GM21619 (cell line): ENCODE measurements around the gene ARHGEF2.
"Not testable (repeated sequence)": the region's sequence is repeated elsewhere in the genome, so short reads cannot be mapped to it uniquely, and the experiment has no call there.

Experiments
- ATAC-seq: cut with Tn5 transposase; IDR thresholded peaks from one replicate; pipeline ENCODE4 v1.9.1; 2021; ENCODE audit not compliant: unreplicated experiment

ARHGEF2 gene

DNA sequence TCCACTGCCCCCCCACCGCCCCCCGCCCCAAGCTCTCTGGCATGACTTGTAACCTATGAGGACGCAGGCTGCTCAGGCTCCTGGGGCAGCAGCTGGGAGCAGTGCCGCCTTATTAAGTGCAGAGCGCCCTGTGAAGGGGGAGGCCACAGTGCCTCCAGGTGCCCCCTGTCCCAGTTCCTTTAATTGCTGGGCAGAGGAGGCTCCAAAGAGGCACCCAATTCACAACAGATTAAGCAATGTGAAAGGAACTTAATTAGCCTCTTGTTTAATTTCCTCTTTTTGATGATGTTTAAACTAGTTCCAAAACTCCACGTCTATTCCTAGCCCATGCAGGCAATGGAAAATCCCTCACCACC is 33.9 kb downstream of the ARHGEF2 start:
- no peak for ATAC-seq

- ATAC-seq: no peak
Observed at GRCh38 chr1:155942578-155943141, 35.7 kb downstream of the ARHGEF2 start.

GRCh38 chr1:155941845-155942531 is 36.4 kb downstream of the ARHGEF2 start:
- no peak for ATAC-seq

- ATAC-seq: no peak
Observed at GRCh38 chr1:155940993-155941844, 37.1 kb downstream of the ARHGEF2 start, which contains the start of gene RXFP4. Gene RXFP4, plus strand, starts transcription at chr1:155941638. Its CDS starts 72 bp downstream, at chr1:155941710.

- ATAC-seq: no peak
Observed at GRCh38 chr1:155940482-155940992, 37.8 kb downstream of the ARHGEF2 start.

DNA sequence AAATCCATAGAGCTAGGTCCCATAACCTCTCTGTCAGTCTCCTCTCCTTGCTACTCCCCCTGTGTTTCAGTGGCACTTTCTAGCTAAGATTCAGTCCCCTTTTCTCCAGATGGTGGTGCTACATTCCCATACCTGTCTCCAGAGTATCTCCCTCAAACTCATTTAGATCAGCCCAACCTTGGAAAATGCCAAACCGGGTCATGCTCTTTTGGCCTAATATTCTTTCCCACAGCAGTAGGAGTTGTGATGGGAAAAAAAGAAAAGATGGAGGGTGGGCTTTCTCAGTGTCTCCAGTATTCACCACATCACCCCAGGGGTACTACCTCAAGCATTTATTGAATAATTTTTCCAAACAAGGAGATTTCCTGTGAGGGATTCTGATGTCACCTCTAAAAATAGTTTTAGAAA is 40.1 kb downstream of the ARHGEF2 start:
- no peak for ATAC-seq

- ATAC-seq: no peak
Observed at GRCh38 chr1:155934936-155935590, 43.3 kb downstream of the ARHGEF2 start.

DNA sequence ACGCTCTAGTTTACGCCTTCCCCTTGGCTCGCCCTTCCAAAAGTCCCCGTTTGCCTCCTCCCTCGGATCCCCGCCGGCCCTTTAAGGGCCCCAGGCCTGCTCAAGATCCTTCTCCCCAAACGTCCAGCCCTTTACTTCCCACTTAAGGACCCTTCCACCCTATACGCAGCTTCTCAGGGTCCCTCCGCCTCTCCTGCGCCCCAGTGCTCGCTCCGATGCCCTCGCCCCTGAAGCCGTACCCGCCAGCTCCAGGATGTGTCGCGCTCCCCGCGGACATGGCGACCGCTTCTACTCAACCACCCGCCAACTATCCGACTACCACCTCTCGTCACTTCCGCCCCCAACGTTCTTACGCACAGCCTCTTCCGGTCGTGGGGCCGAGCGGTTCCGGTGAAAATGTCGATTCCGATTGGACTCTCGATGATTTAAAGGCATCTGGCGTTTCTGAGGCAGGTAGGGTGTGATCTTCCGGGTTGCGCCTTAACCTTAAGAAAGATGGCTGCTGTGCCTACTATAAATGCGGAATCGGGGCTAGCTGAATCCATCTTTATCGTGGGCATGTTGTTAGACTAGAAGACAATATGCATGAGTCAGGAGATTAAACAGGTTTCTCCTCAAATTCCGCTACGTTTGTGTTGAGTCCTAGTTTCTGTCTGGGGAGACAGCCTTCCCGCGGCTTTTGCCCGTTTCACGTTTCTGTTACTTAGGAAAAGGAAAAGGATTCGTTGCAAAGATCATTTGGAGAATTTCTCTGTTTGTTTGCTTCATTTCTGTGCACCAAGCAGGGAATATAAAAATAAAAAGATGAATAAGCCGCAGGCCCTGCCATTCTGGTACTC is 44.0 kb downstream of the ARHGEF2 start, which contains the start of gene KHDC4:
TSS of gene KHDC4 (minus strand) at position 317 of the 839 bp plus-strand sequence. CDS start at position 277, 40 bp downstream.
- ATAC-seq: peak; percentile 94

DNA sequence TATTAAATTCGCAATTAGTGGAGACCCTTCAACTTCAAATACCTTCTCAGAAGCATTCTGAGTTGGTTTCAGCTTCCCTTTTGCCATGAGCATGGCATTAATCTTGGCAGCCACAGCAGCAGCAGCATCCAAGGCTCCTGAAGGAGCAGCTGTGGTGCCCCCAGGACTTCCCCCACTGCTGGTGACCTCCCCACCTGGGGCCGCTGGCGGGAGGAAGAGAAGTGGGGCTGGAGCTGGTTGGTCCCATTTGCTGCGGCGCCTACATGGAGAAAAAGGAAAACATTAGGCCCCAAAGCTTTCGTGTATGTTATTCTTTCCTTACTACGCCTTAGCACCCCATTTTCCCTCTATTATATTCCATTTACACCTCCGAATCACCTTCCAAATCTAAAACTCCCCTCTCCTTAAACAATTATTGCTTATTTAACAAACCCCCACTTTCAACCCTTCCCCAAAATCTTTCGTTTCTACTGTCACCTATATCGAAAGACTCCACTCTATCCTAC is 44.7 kb downstream of the ARHGEF2 start:
- ATAC-seq: no peak

DNA sequence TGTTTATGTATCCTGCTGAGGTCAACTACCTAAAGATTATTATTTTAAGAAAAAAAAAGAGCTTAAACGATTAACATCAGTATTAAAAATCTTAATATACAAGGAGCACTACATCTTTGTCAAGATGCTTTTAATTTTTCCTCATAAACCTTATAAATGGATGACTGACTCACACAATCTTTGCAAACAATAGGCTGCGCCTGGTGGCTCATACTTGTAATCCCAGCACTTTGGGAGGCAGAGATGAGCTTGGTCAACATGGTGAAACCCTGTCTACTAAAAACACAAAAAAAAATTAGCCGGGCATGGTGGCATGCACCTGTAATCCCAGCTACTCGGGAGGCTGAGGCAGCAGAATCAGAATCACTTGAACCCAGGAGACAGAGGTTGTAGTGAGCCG is 45.9 kb downstream of the ARHGEF2 start:
- ATAC-seq: no peak

DNA sequence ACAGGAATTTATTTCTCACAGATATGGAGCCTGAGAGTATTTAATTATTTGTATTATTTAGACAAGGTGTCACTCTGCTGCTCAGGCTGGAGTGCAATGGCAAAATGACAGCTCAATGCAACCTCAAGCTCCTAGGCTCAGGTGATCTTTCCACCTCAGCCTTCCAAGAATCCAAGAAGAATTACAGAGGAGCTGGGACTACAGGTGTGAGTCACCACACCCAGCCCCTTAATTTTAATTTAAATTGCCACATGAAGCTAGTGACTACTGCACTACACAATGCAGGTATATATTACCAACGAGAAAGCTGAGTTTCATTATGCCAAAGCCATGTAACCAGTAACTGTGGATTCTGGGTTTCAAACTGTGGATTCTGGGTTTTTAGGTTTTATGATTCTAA is 46.3 kb downstream of the ARHGEF2 start:
- ATAC-seq: no peak

GRCh38 chr1:155931332-155932038 is 46.9 kb downstream of the ARHGEF2 start:
- no peak for ATAC-seq

DNA sequence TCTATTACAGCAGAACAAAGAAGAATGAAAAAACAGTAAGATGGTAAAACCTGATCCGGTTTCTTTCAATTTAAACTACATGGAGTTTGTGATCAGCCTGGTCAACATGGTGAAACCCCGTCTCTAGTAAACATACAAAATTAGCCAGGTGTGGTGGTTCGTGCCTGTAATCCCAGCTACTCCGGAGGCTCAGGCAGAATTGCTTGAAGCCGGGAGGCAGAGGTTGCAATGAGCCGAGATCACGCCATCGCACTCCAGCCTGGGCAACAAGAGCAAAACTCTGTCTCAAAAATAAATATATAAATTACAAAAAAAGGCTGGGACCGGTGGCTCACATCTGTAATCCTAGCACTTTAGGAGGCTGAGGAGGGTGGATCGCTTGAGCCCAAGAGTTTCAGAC is 47.6 kb downstream of the ARHGEF2 start:
- ATAC-seq: not testable (repeated sequence)

DNA sequence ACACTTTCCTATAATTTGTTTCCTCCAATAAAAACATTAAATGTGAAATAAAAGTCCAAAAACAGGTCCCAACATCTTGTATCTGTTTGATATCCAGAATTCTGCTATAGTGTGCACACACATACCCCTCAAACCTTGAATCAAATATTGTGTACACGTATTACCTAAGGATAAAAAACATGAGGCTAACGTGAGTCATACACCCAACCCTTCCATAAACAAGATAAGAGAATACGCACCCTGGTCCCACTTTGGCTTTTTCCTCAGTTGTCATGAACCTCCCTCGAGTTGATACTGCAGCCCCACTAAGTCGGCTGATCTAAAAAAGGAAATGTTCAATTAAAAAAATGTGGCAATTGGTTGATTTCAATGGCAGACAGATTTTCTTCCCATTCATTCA is 49.3 kb downstream of the ARHGEF2 start:
- no peak for ATAC-seq

GRCh38 chr1:155925506-155925905 is 52.8 kb downstream of the ARHGEF2 start:
- ATAC-seq: no peak

DNA sequence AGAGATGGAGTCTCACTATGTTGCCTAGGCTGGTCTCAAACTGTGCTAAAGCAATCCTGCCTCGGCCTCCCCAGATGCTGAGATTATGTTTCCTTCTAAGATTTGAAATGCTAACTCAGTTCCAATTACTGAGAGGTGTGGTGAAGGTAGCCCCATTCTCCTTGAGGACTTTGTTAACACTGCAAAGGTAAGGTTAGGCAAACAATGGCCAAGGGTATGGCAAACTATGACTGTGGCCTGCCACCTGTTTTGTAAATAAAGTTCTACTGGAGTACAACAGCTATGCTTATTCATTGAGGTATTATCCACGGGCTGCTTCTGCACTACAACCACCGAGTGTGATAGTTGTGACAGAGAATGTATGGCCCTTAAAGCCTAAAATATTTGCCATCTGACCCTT is 57.6 kb downstream of the ARHGEF2 start:
- no peak for ATAC-seq

DNA sequence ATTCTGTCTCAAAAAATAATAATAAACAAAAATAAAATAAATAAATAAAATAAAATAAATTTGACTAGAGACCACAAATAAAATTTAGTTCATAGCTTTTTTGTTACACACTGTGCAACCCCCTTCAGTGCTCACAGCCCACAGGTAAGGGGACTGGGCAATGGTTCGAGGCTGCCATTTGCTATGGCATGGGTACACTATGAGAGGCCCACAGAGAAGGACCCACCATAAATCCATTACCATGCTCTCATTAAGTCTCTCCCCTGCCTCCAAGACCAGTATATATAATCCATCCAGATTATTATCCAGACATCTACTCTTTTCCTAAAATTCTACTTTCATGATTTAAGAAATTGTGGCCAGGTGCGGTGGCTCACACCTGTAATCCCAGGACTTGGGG is 58.5 kb downstream of the ARHGEF2 start:
- no peak for ATAC-seq

DNA sequence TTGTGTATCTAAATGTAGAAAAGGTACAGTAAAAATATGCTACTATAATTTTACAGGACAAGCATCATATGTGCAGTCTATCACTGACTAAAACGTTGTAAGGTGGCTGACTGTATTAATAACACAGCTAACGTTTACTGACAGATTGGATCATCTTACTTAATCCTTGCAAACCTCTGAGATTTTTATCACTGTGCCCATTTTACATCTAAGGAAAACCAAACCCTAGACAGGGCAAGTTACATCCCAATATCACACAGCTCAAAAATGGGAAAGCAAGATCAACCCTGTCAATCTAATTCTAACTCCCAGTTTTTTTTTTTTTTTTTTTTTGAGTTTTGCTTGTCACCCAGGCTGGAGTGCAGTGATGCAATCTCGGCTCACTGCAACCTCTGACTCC is 59.7 kb downstream of the ARHGEF2 start:
- no peak for ATAC-seq

- no peak for ATAC-seq
Observed at GRCh38 chr1:155913969-155914757, 64.2 kb downstream of the ARHGEF2 start.
